Measurements from ENCODE around the gene LRRC32.
"Not testable (repeated sequence)": the region's sequence is repeated elsewhere in the genome, so short reads cannot be mapped to it uniquely, and the experiment has no call there.

GRCh38 chr11:76643711-76644110 lies 26.8 kb downstream of the LRRC32 start:
- TF ChIP-seq CTCF (IDR thresholded peaks at IDR 0.05); POLR2A (IDR thresholded peaks at IDR 0.05); POLR2AphosphoS5 (IDR thresholded peaks at IDR 0.05; ENCODE audit: insufficient read depth in 1 of 2, low read depth in 1 of 2): not testable (repeated sequence)

All from vagina (tissue), 2 donors.